T-cell (primary cell): ENCODE data around the gene BRINP2. TPM values are rescaled to one million over a fixed set of nuclear protein-coding genes. Genes with fewer than 3 reads are reported as not detected.

Source experiments
- ATAC-seq, 4 experiments: fragments of 200-7000 bp in 3 of 4; fragments of 150-1000 bp in 1 of 4; cut with Tn5 transposase; replicated peaks in 1 of 4; 1 replicate in 3 of 4; 2 replicates in 1 of 4; pipeline ENCODE4 v1.10.0; 2021; ENCODE audit warnings: moderate library complexity in 3 of 4, mild to moderate bottlenecking in 2 of 4, moderate number of reproducible peaks in 1 of 4
- CTCF ChIA-PET, 2 donors: fragments of 300-600 bp; sonication (Branson Sonifier 250); formaldehyde crosslinking; loops; one replicate each; lab custom pipeline; 2022; ENCODE audit warnings: antibody characterized with exemption in 2 of 2; lab: Charles Lee
- POLR2A ChIA-PET, 2 donors: fragments of 300-600 bp; sonication (Branson Sonifier 250); formaldehyde crosslinking; loops; one replicate each; lab custom pipeline; 2022; ENCODE audit warnings: antibody characterized with exemption in 2 of 2; lab: Charles Lee
- DNase-seq, 35 experiments: peaks; one replicate each; pipeline versions ENCODE4 v3.0.0 to v3.0.0-alpha.2; 2013 to 2023
- H3K27ac ChIP-seq: one replicate; pipeline ENCODE4 v1.5.1; 2013; ENCODE audit warnings: low read length
- H3K27me3 ChIP-seq, 2 experiments: replicated peaks in 1 of 2; 1 replicate in 1 of 2; 2 replicates in 1 of 2; pipeline versions ENCODE4 v1.6.1 to v1.7.0; 2013; ENCODE audit warnings: low read length in 1 of 2, mixed read lengths in 1 of 2; ENCODE audit not compliant: control insufficient read depth in 2 of 2, insufficient read depth in 2 of 2; ENCODE audit errors: extremely low read depth in 1 of 2
- H3K36me3 ChIP-seq, 2 donors: 1 replicate in 1 of 2; 2 replicates in 1 of 2; pipeline versions ENCODE4 v1.6.1 to v1.7.0; 2013; ENCODE audit warnings: low read length in 1 of 2; ENCODE audit not compliant: control insufficient read depth in 2 of 2, insufficient read depth in 1 of 2; ENCODE audit errors: extremely low read depth in 1 of 2
- H3K4me1 ChIP-seq, 2 experiments: 1 replicate in 1 of 2; 2 replicates in 1 of 2; pipeline versions ENCODE4 v1.6.1 to v1.7.0; 2013; ENCODE audit warnings: low read length in 2 of 2, mixed read lengths in 1 of 2; ENCODE audit not compliant: insufficient read depth in 2 of 2, control insufficient read depth in 1 of 2; ENCODE audit errors: extremely low read depth in 1 of 2
- H3K4me3 ChIP-seq, 2 donors: 1 replicate in 1 of 2; 2 replicates in 1 of 2; pipeline versions ENCODE4 v1.5.1 to v1.7.0; 2013; ENCODE audit warnings: mild to moderate bottlenecking in 2 of 2, low read length in 1 of 2, moderate library complexity in 1 of 2; ENCODE audit not compliant: control insufficient read depth in 1 of 2; ENCODE audit errors: extremely low read depth in 1 of 2
- H3K9me3 ChIP-seq: 2 replicates; pipeline ENCODE4 v1.7.0; 2013
- H3K27ac Mint-ChIP-seq, 2 donors: one replicate each; pipeline ENCODE4 v1.8.0; 2020 to 2021; ENCODE audit warnings: mild to moderate bottlenecking in 2 of 2, mixed read lengths in 2 of 2
- H3K27me3 Mint-ChIP-seq, 2 donors: one replicate each; pipeline ENCODE4 v1.8.0; 2021 to 2022; ENCODE audit warnings: mixed read lengths in 2 of 2
- H3K36me3 Mint-ChIP-seq: one replicate; pipeline ENCODE4 v1.8.0; 2021; ENCODE audit warnings: mixed read lengths
- H3K4me1 Mint-ChIP-seq, 3 donors: one replicate each; pipeline ENCODE4 v1.8.0; 2020 to 2022; ENCODE audit warnings: mixed read lengths in 3 of 3, mild to moderate bottlenecking in 1 of 3
- H3K4me3 Mint-ChIP-seq, 3 donors: one replicate each; pipeline ENCODE4 v1.8.0; 2020 to 2022; ENCODE audit warnings: mild to moderate bottlenecking in 3 of 3, mixed read lengths in 3 of 3, moderate library complexity in 3 of 3
- H3K9me3 Mint-ChIP-seq, 3 donors: one replicate each; pipeline ENCODE4 v1.8.0; 2020 to 2022; ENCODE audit warnings: mixed read lengths in 3 of 3
- WGBS: methylation state at CpG from one replicate; pipeline ENCODE4 v1.1.5; 2013; ENCODE audit warnings: missing lambda C conversion rate; ENCODE audit not compliant: insufficient coverage; 5-methylcytosine and 5-hydroxymethylcytosine counted together
- total RNA-seq, 35 experiments: library from RNA in 6 of 35; stranded (reverse) in 6 of 35; fragments of 120-200 nt in 1 of 35; gene quantifications; one replicate each; pipeline versions ENCODE4 v1.2.1 to v1.2.4 and lab custom pipeline; 2013 to 2026

BRINP2 gene
- total RNA-seq, 5 donors from 2014 or later (not counting 1 experiment from before 2014, with no cell fraction given), result 0.06 TPM; not detected in 4

- Histone ChIP-seq H3K4me3 (no peak overlapping the region), H3K9me3 (no peaks in the 10 kb centered on the region), H3K4me1 (no peaks in the 10 kb centered on the region), H3K36me3 (no peaks in the 10 kb centered on the region), H3K27me3 (peaks cover 0 to 3% of the 10 kb centered on the region in 2 experiments), H3K27ac (no peak overlapping the region)
- peaks cover 0 to 19% (median 12%) of the 10 kb centered on the region in 3 donors for H3K9me3 Mint-ChIP-seq
- DNase-seq, result no peak
- no peaks in the 10 kb centered on the region for H3K4me1 Mint-ChIP-seq
- peaks cover 0 to 7% of the 10 kb centered on the region in 2 donors for H3K27me3 Mint-ChIP-seq
- no peak overlapping the region for H3K27ac Mint-ChIP-seq
- ChIA-PET POLR2A (no interaction called here), CTCF (no interaction called here)
- ATAC-seq, result no peak
- no peak overlapping the region for H3K4me3 Mint-ChIP-seq
- no peaks in the 10 kb centered on the region for H3K36me3 Mint-ChIP-seq
- WGBS, result 67% methylated on average over 1 of the region's 4 CpGs
These were observed 68.2 kb downstream of the BRINP2 start for GRCh38 chr1:177238967-177239366.

- ChIA-PET CTCF (no interaction called here), POLR2A (no interaction called here)
- Mint-ChIP-seq H3K9me3 (peaks cover 0 to 16% (median 12%) of the 10 kb centered on the region in 3 donors), H3K27ac (no peak overlapping the region), H3K27me3 (peaks cover 0 to 7% of the 10 kb centered on the region in 2 donors), H3K4me1 (no peaks in the 10 kb centered on the region), H3K4me3 (no peak overlapping the region), H3K36me3 (no peaks in the 10 kb centered on the region)
- Histone ChIP-seq H3K4me3 (no peak overlapping the region), H3K4me1 (no peaks in the 10 kb centered on the region), H3K36me3 (no peaks in the 10 kb centered on the region), H3K27ac (no peak overlapping the region), H3K27me3 (peaks cover 0 to 3% of the 10 kb centered on the region in 2 experiments), H3K9me3 (no peaks in the 10 kb centered on the region)
- DNase-seq (no peak), ATAC-seq (no peak)
- WGBS, result 33% methylated on average over 1 of the region's 2 CpGs
These were observed 69.0 kb downstream of the BRINP2 start for GRCh38 chr1:177239792-177240191.

- H3K27me3 Mint-ChIP-seq, result no peaks in the 10 kb centered on the region
- no peak overlapping the region for H3K27ac Mint-ChIP-seq
- ATAC-seq (no peak), DNase-seq (no peak)
- POLR2A ChIA-PET, result no interaction called here
- no peaks in the 10 kb centered on the region for H3K4me1 ChIP-seq
- H3K9me3 ChIP-seq, result no peaks in the 10 kb centered on the region
- H3K27ac ChIP-seq, result no peak overlapping the region
- WGBS, result no CpG with 5 or more reads among the region's 1 CpG
- CTCF ChIA-PET, result no interaction called here
- H3K36me3 Mint-ChIP-seq, result no peaks in the 10 kb centered on the region
- peaks cover 5 to 8% (median 8%) of the 10 kb centered on the region in 3 donors for H3K9me3 Mint-ChIP-seq
- no peaks in the 10 kb centered on the region for H3K36me3 ChIP-seq
- no peaks in the 10 kb centered on the region for H3K27me3 ChIP-seq
- no peak overlapping the region for H3K4me3 Mint-ChIP-seq
- no peaks in the 10 kb centered on the region for H3K4me1 Mint-ChIP-seq
- no peak overlapping the region for H3K4me3 ChIP-seq
These were observed 73.0 kb downstream of the BRINP2 start for GRCh38 chr1:177243773-177244172.

GRCh38 chr1:177246710-177247580, 76.2 kb downstream of the BRINP2 start:
- Mint-ChIP-seq H3K27me3 (no peaks in the 10 kb centered on the region), H3K27ac (no peak overlapping the region), H3K9me3 (peaks cover 5 to 8% (median 7%) of the 10 kb centered on the region in 3 donors), H3K4me1 (no peaks in the 10 kb centered on the region), H3K4me3 (no peak overlapping the region), H3K36me3 (no peaks in the 10 kb centered on the region)
- no peaks in the 10 kb centered on the region for H3K27me3 ChIP-seq
- no peaks in the 10 kb centered on the region for H3K9me3 ChIP-seq
- no peak for ATAC-seq
- ChIA-PET POLR2A (no interaction called here), CTCF (no interaction called here)
- no peaks in the 10 kb centered on the region for H3K36me3 ChIP-seq
- no peaks in the 10 kb centered on the region for H3K4me1 ChIP-seq
- no peak for DNase-seq
- no peak overlapping the region for H3K27ac ChIP-seq
- no peak overlapping the region for H3K4me3 ChIP-seq
- WGBS, result 91% methylated on average over 1 of the region's 4 CpGs

- no peak overlapping the region for H3K4me3 Mint-ChIP-seq
- H3K27me3 Mint-ChIP-seq, result no peaks in the 10 kb centered on the region
- H3K27me3 ChIP-seq, result no peaks in the 10 kb centered on the region
- no peaks in the 10 kb centered on the region for H3K4me1 ChIP-seq
- CTCF ChIA-PET, result no interaction called here
- H3K4me1 Mint-ChIP-seq, result no peaks in the 10 kb centered on the region
- H3K36me3 Mint-ChIP-seq, result no peaks in the 10 kb centered on the region
- DNase-seq, result no peak
- no peak overlapping the region for H3K4me3 ChIP-seq
- H3K27ac Mint-ChIP-seq, result no peak overlapping the region
- WGBS, result 98% methylated on average over 5 of the region's 9 CpGs
- H3K9me3 ChIP-seq, result no peaks in the 10 kb centered on the region
- POLR2A ChIA-PET, result no interaction called here
- ATAC-seq, result no peak
- H3K36me3 ChIP-seq, result no peaks in the 10 kb centered on the region
- peaks cover 0 to 5% (median 5%) of the 10 kb centered on the region in 3 donors for H3K9me3 Mint-ChIP-seq
- H3K27ac ChIP-seq, result no peak overlapping the region
These were observed 76.9 kb downstream of the BRINP2 start for GRCh38 chr1:177247623-177248176.

- Mint-ChIP-seq H3K9me3 (peaks cover 0 to 5% (median 3%) of the 10 kb centered on the region in 3 donors), H3K36me3 (no peaks in the 10 kb centered on the region), H3K27ac (no peak overlapping the region), H3K4me1 (no peaks in the 10 kb centered on the region), H3K4me3 (no peak overlapping the region), H3K27me3 (no peaks in the 10 kb centered on the region)
- Histone ChIP-seq H3K27me3 (no peaks in the 10 kb centered on the region), H3K4me1 (no peaks in the 10 kb centered on the region), H3K9me3 (no peaks in the 10 kb centered on the region), H3K27ac (no peak overlapping the region), H3K4me3 (no peak overlapping the region), H3K36me3 (no peaks in the 10 kb centered on the region)
- DNase-seq (no peak), ATAC-seq (no peak)
- WGBS, result no CpG with 5 or more reads among the region's 5 CpGs
- POLR2A ChIA-PET, result no interaction called here
- CTCF ChIA-PET, result no interaction called here
These were observed 77.5 kb downstream of the BRINP2 start for GRCh38 chr1:177248258-177248657.
